NCI-H2029 treated with DMSO at 0.1 percent for 48 hours (cell line): Measurements from ENCODE around the gene NCMAP.
"Not testable (repeated sequence)": the region's sequence is repeated elsewhere in the genome, so short reads cannot be mapped to it uniquely, and the experiment has no call there.

Source experiments
- DNase-seq: peaks from one replicate; lab custom pipeline; 2025; lab: John Stamatoyannopoulos, UW

NCMAP gene

GRCh38 chr1:24555591-24556413 is at the start of gene NCMAP:
NCMAP (plus strand) TSS chr1:24556087; CDS start chr1:24595431, 39,344 bp downstream.
- DNase-seq, result no peak

- DNase-seq, result no peak
These were observed 49.1 kb upstream of the NCMAP start for GRCh38 chr1:24506691-24507381.

- no peak for DNase-seq
These were observed 48.5 kb upstream of the NCMAP start for GRCh38 chr1:24507405-24507804.

- DNase-seq, result no peak
These were observed 47.0 kb upstream of the NCMAP start for GRCh38 chr1:24508911-24509310.

- DNase-seq, result no peak
These were observed 42.2 kb upstream of the NCMAP start for GRCh38 chr1:24513706-24514105.

- DNase-seq, result no peak
These were observed 40.9 kb upstream of the NCMAP start for GRCh38 chr1:24514946-24515345.

- DNase-seq, result not testable (repeated sequence)
These were observed 40.1 kb upstream of the NCMAP start for GRCh38 chr1:24515671-24516209.

- no peak for DNase-seq
These were observed 39.4 kb upstream of the NCMAP start for GRCh38 chr1:24516506-24516905.

- no peak for DNase-seq
These were observed 38.0 kb upstream of the NCMAP start for GRCh38 chr1:24517898-24518297.

- DNase-seq, result not testable (repeated sequence)
These were observed 35.6 kb upstream of the NCMAP start for GRCh38 chr1:24520282-24520681.

GRCh38 chr1:24525606-24526005 is 30.3 kb upstream of the NCMAP start:
- DNase-seq, result no peak

GRCh38 chr1:24526045-24526444 is 29.8 kb upstream of the NCMAP start:
- no peak for DNase-seq

- DNase-seq, result no peak
These were observed 28.8 kb upstream of the NCMAP start for GRCh38 chr1:24526940-24527542.

GRCh38 chr1:24528744-24529143 is 27.1 kb upstream of the NCMAP start:
- peak; percentile 68 for DNase-seq

GRCh38 chr1:24529292-24529691 is 26.6 kb upstream of the NCMAP start:
- not testable (repeated sequence) for DNase-seq

GRCh38 chr1:24535021-24535424 is 20.9 kb upstream of the NCMAP start:
- DNase-seq, result no peak

GRCh38 chr1:24535778-24536177 is 20.1 kb upstream of the NCMAP start:
- DNase-seq, result no peak

- peak; percentile 70 for DNase-seq
These were observed 19.5 kb upstream of the NCMAP start for GRCh38 chr1:24536391-24536840.

GRCh38 chr1:24540051-24540905 is 15.6 kb upstream of the NCMAP start:
- DNase-seq, result no peak

GRCh38 chr1:24540906-24541710 is 14.8 kb upstream of the NCMAP start:
- DNase-seq, result no peak
